MCF 10A (cell line): ENCODE data around the gene SMCHD1. TPM values are rescaled to one million over a fixed set of nuclear protein-coding genes. Genes with fewer than 3 reads are reported as not detected.

Source experiments
- BruUV-seq: library from RNA; stranded (reverse); fragments of 400-500 nt; replicated peaks from 2 replicates; lab custom pipeline; 2021; lab: Mats Ljungman, UMichigan
- CTCF ChIA-PET: fragments of 300-600 bp; sonication (Branson Sonifier 250); formaldehyde crosslinking; extraction: SDS; loops from one replicate; lab custom pipeline; 2021; ENCODE audit warnings: antibody characterized with exemption, inconsistent platforms; lab: Yijun Ruan, JAX
- POLR2A ChIA-PET: fragments of 300-600, 350-650 bp; sonication (Branson Sonifier 250); formaldehyde crosslinking; extraction: SDS; loops from one replicate; lab custom pipeline; 2020; ENCODE audit warnings: antibody characterized with exemption, inconsistent platforms; lab: Yijun Ruan, JAX
- DNase-seq: peaks from one replicate; pipeline ENCODE4 v3.0.0-alpha.2; 2018; ENCODE audit not compliant: unreplicated experiment
- H3K27ac Mint-ChIP-seq: one replicate; pipeline ENCODE4 v1.8.0; 2022; ENCODE audit warnings: mild to moderate bottlenecking, low read depth, mixed read lengths; ENCODE audit not compliant: unreplicated experiment
- H3K27me3 Mint-ChIP-seq: one replicate; pipeline ENCODE4 v1.8.0; 2022; ENCODE audit warnings: mixed read lengths; ENCODE audit not compliant: insufficient read depth, unreplicated experiment
- H3K36me3 Mint-ChIP-seq: one replicate; pipeline ENCODE4 v1.8.0; 2022; ENCODE audit warnings: mild to moderate bottlenecking, moderate library complexity, mixed read lengths; ENCODE audit not compliant: insufficient read depth, unreplicated experiment
- H3K4me1 Mint-ChIP-seq: one replicate; pipeline ENCODE4 v1.8.0; 2022; ENCODE audit warnings: mixed read lengths; ENCODE audit not compliant: insufficient read depth, unreplicated experiment
- H3K4me3 Mint-ChIP-seq: one replicate; pipeline ENCODE4 v1.8.0; 2022; ENCODE audit warnings: mild to moderate bottlenecking, moderate library complexity, mixed read lengths; ENCODE audit not compliant: unreplicated experiment
- H3K9me3 Mint-ChIP-seq: one replicate; pipeline ENCODE4 v1.8.0; 2022; ENCODE audit warnings: mixed read lengths; ENCODE audit not compliant: unreplicated experiment
- intact Hi-C: fragments of 100-400 bp; cut with micrococcal nuclease; formaldehyde crosslinking; loops from 2 replicates; pipeline ENCODE4 v1.14.1; 2022
- total RNA-seq: library from RNA; stranded (reverse); gene quantifications from 2 replicates; pipeline ENCODE4 v1.2.3, GENCODE V29; 2022
- TF ChIP-seq, protein P1 (sequence below): fragments of 200-600 bp; IDR thresholded peaks from one replicate; pipeline ENCODE4 v1.8.0; 2022; ENCODE audit warnings: antibody characterized with exemption, mild to moderate bottlenecking; ENCODE audit not compliant: unreplicated experiment

SMCHD1 gene
- total RNA-seq, 1 experiment from 2014 or later, result 50.7 TPM

DNA sequence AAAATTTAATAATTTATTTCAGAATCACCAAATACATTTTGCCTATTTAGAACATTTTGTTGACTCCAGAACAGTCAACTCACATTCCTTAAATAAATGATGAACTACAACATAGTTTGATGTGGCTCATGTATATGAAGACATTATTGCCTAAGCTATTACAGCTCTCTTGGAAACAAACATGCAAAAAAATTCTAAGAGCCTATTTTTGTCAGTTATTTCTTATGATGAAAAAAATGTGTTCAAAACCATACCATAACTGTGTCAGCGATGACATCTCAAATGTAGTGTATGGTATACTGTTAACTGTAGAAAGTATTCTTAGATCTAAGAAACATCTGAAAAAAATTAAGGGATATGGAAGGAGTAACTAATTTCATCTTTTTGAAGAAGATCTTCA lies 185.0 kb downstream of the SMCHD1 start:
- TF ChIP-seq, protein P1, sequence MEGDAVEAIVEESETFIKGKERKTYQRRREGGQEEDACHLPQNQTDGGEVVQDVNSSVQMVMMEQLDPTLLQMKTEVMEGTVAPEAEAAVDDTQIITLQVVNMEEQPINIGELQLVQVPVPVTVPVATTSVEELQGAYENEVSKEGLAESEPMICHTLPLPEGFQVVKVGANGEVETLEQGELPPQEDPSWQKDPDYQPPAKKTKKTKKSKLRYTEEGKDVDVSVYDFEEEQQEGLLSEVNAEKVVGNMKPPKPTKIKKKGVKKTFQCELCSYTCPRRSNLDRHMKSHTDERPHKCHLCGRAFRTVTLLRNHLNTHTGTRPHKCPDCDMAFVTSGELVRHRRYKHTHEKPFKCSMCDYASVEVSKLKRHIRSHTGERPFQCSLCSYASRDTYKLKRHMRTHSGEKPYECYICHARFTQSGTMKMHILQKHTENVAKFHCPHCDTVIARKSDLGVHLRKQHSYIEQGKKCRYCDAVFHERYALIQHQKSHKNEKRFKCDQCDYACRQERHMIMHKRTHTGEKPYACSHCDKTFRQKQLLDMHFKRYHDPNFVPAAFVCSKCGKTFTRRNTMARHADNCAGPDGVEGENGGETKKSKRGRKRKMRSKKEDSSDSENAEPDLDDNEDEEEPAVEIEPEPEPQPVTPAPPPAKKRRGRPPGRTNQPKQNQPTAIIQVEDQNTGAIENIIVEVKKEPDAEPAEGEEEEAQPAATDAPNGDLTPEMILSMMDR, result no peak
- Mint-ChIP-seq H3K27me3 (no peaks in the 10 kb centered on the region), H3K4me3 (no peak overlapping the region), H3K27ac (no peak overlapping the region), H3K36me3 (no peaks in the 10 kb centered on the region), H3K4me1 (no peaks in the 10 kb centered on the region), H3K9me3 (no peaks in the 10 kb centered on the region)
- POLR2A ChIA-PET, result no interaction called here
- DNase-seq, result no peak
- intact Hi-C loops, result no loop called here
- CTCF ChIA-PET, result no interaction called here
- no TSS peak for BruUV-seq

DNA sequence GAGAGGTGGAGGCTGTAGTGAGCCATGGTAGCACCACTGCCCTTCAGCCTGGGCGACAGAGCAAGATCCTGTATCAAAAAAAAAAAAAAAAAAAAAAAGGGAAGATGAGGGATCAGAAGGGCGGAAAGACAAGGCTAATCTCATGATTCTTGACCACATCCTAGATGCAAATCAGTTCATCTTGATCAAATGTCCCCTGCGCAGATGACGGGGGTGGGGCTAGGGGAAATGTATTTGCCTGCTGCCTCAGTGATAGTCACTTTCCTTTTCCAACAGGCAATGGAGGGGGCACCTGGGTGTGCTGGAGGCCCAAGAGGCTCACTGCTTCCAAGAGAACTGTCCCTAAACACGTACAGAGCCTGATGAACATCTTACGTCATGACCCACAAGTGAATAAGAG lies 187.6 kb downstream of the SMCHD1 start:
- Mint-ChIP-seq H3K4me3 (no peak overlapping the region), H3K4me1 (peaks cover 10% of the 10 kb centered on the region), H3K27me3 (no peaks in the 10 kb centered on the region), H3K36me3 (no peaks in the 10 kb centered on the region), H3K27ac (no peak overlapping the region), H3K9me3 (no peaks in the 10 kb centered on the region)
- DNase-seq, result no peak
- intact Hi-C loops, result no loop called here
- ChIA-PET CTCF (no interaction called here), POLR2A (no interaction called here)
- no TSS peak for BruUV-seq
- TF ChIP-seq, protein P1, result no peak

DNA sequence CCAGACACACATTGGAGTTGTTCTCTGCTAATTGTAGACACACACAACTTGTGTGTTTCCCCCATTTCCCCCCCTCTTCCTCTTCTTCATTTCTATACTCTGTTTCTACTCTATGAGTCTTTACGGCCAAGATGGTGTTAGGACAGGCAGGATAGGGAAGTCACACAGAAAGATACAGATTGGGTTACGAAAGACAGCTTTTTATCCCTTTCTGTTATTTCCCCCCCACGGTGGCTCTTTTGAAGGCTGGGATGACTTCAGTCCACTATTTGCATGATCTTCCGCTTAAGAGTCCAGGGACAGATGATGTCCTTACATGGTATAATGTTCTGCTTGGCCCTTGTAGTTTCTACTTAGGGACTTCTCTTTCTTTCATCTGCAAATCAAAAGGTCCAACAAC lies 189.6 kb downstream of the SMCHD1 start:
- no peak overlapping the region for H3K27ac Mint-ChIP-seq
- H3K4me3 Mint-ChIP-seq, result no peak overlapping the region
- no peak for DNase-seq
- BruUV-seq, result no TSS peak
- TF ChIP-seq, protein P1, result no peak
- H3K4me1 Mint-ChIP-seq, result peaks cover 11% of the 10 kb centered on the region
- ChIA-PET CTCF (no interaction called here), POLR2A (no interaction called here)
- H3K9me3 Mint-ChIP-seq, result no peaks in the 10 kb centered on the region
- intact Hi-C loops, result no loop called here
- no peaks in the 10 kb centered on the region for H3K36me3 Mint-ChIP-seq
- no peaks in the 10 kb centered on the region for H3K27me3 Mint-ChIP-seq

DNA sequence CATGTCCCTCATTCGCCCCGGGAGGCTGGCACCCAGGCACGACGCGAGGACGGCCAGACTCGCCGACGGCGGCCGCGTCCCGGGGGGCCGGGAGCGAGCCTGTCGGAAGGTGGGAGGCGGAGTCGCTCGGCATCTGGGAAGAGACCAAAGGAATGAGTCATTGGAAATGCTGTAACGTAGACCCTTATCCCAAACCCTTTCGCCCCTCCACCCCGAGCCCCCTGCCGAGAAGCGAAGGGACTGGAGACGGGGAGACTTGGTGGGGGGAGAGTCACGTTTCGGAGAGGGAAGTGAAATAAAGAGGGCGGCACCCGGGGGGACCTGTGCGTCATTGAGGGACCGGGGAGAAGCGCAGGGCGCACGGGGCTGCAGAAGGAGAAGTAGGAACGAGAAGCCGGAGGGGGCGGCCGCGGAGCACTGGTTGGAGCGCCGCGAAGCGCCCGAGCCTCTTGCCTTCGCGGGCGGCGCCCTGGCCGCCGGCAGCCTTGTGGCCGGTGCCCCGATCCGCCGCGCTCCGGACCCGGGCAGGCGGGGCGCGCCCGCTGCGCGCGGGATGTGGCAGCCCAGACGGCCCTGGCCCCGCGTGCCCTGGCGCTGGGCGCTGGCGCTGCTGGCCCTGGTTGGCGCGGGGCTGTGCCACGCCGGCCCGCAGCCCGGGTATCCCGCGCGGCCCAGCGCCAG lies 191.2 kb downstream of the SMCHD1 start, which contains the start of gene EMILIN2:
Gene EMILIN2 (plus strand): TSS at position 371 of the 681 bp plus-strand sequence. CDS start 183 bp downstream, at position 554.
- no peak for DNase-seq
- ChIA-PET POLR2A (no interaction called here), CTCF (no interaction called here)
- H3K9me3 Mint-ChIP-seq, result no peaks in the 10 kb centered on the region
- no peak within 1 kb of the TSS for H3K27ac Mint-ChIP-seq
- H3K27me3 Mint-ChIP-seq, result no peaks in the 10 kb centered on the region
- peaks cover 11% of the 10 kb centered on the region for H3K4me1 Mint-ChIP-seq
- TF ChIP-seq, protein P1, result no peak
- peak within 1 kb of the TSS; percentile 45 for H3K4me3 Mint-ChIP-seq
- H3K36me3 Mint-ChIP-seq, result no peaks in the 10 kb centered on the region
- BruUV-seq, result no TSS peak
- intact Hi-C loops, result no loop called here
